ENCODE measurements around the gene MYOD1.

Gene MYOD1

DNA sequence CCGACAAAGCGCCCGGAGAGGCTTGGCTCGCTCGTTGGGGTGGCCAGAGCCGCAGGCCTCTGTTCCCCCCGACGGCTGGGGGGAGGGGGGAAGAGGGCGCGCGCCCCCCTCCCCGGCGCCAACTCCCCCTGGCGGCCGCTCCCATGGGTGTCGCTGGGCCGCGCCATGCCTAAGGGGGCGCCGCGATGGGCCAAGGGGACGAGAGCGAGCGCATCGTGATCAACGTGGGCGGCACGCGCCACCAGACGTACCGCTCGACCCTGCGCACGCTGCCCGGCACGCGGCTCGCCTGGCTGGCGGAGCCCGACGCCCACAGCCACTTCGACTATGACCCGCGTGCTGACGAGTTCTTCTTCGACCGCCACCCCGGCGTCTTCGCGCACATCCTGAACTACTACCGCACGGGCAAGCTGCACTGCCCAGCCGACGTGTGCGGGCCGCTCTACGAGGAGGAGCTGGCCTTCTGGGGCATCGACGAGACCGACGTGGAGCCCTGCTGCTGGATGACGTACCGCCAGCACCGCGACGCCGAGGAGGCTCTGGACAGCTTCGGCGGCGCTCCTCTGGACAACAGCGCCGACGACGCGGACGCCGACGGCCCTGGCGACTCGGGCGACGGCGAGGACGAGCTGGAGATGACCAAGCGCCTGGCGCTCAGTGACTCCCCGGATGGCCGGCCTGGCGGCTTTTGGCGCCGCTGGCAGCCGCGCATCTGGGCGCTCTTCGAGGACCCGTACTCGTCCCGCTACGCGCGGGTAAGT lies 16.6 kb downstream of the MYOD1 start:
- no peak for FAIRE-seq

DNA sequence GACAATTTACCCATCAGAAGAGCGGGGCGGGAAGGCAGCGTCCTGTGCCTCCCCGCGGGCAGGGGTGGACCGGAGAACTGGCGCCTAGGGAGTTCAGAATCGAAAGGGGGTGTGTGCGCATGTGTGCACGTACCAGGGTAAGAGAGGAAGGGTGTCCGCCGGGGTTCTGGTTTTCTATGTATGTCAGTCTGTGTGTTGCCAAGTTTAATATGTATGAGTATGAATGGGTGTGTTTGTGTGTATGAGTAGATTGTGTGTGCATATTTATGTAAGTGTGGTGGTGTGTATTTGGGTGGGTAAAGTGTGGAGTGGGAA lies 17.2 kb downstream of the MYOD1 start:
- no peak for FAIRE-seq

DNA sequence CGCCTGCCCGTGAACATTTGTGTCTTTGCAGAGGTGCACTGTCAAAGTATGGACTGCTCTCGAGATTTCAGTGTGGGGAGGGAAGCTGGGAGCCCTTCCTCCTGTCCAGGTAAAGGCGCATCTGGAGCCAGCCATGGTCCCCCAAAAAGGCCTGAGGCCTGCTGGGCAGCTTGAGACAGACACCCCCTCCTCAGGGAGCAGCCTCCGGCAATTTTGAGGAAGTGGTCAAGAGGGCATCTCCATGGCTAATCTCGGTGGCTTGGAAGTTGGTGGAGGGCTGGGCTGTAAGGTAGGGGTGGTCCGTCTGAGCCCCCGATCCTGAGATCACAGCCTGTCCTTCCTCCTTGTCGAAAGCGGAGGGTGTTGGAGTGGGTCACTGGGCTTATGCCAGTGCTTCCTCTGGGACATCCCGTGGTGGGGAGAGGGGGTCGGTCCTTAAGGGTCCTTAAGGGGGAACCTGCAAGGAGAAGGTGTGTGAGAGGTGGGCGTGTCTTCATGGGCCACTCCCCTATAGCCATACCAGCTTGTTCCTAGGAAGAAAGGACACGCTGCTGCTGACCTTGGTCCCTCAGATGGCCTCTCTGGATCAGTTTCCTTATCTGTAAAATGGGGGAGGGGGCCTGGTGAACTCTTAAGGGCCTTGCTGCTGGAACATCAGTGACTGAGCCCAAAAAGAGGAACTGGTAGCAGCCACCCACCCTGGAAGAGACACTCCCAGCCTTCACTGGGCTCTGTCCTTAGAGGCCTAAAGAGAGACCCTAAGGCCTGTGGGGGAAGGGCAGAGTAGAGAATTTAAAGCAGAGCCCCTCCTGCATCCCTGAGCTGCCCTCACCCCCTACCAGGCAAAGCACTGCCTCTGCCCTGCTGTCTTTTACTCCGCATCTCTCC lies 17.8 kb downstream of the MYOD1 start:
- FAIRE-seq = no peak

DNA sequence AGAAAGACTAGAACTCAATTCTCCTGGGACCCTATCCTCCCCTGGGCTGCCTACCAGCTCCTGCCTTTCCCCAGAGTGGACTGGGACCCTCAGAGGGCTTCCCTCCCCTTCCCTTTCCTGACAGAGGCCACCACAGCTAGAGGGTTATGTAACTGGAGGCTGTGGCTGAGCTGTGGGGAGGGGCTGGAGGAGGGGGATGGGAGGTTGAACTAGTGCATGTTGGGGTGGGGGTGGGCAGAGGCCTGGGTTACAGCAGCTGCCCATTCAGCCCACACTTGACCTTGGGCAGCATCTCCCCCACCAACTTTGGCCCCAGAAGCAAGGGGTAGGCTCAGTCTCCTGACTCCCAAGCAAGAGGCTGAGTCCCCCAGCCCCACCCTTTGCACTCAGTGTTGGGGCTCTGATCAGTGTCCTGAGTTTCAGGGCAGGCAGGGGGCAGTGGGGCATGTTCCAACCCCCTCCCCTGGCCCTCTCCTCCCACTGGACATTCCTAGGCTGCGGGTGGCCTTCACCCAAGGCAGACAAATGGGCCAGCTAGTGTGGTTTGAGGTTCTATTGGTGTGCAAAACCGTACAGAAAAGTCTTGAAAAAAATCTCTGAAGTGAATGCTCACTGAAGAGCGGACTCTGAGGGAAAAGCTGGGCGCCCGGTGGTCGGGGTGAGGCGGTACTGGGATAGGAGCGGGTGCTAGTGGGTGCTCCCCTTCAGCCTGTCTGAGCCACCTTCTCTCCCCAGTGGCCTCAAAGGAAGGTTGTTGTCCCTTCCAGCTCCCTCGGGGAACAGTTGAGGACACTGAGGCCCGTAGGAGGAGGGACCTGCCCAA lies 19.0 kb downstream of the MYOD1 start:
- FAIRE-seq = no peak

DNA sequence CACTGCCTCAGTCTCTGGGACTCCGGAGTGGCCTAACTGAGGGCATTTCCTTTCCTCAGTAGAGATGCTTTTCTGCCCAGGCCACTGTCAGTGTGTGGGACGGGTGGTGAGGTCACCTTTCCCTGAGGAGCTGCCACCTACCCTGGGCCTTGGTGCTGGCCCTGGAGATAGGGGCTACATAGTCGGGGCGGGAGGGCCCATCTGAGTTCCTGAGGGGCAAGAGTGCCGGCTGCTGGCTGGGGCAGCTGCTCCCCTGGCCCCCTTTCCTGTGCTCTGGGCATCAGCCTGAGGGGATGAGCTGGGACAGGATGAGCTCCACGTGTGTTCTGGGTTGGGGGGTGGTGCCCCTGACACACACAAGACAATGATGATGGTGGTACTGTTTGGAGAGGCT lies 20.6 kb downstream of the MYOD1 start:
- FAIRE-seq = no peak

DNA sequence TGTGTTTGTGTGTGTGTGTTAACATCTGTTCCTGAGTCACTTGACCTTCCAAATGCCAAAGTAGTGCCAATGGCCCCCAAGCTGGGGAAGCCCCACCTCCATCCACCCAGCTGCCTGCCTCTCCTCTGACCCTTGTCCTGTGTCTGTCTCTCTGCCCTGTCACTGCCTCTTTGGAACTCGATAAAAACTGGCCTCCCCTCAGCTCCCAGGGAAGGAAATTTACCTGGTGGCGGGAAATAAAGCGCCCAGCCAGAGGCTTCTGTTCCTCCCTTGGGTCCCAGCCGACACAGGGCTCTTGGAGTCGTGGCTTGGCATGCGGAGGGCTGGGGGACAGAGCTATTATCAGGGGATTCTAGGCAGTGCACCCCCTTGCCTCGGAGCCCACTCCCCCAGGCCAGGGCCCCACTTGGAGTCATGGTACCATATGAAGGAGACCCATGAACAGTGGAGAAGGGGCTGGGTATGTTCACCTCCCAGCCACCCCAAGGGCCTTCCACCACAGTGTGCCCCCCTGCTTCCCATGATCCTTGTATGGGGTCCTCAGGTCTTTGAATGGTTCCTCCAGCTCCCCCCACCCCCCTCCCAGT lies 21.4 kb downstream of the MYOD1 start:
- no peak for FAIRE-seq

DNA sequence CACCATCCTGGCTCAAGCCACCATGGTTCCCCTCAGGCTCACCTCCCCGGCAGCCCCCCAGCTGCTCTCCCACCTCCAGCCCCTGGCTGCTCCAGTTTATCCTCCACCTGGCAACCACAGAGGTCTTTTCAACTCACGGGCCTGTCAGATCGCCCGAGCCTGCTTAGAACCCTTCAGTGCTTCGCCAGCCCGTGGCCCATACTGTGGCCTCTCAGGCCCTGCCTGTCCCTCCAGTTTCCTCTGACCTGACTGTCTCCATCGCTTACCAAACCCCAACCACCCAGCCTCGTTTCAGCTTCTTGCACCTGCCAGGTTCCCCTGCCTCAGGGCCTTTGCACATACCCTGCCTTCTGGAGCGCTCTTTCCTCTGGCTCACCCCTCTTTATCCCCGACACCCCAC lies 22.1 kb downstream of the MYOD1 start:
- no peak for FAIRE-seq

DNA sequence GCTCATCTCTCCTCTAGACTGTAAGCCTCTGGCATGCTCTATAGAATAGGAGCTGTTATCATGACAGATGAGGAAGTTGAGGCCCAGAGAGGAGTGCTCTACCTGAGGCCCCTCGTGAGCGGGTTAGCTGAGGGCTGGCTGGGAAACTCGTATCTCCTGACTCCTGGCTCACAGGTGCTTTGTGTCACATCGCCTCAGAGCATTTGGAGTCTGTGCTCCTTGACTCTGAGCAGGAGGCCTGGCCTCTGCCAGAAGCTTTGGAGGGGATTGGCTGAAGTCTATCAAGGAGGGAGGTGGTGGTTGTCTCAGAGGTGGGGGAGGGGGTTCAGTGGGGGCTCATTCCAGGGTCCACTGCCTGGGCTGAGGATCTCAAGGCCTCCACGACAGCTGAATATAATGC lies 22.6 kb downstream of the MYOD1 start:
- FAIRE-seq = no peak

DNA sequence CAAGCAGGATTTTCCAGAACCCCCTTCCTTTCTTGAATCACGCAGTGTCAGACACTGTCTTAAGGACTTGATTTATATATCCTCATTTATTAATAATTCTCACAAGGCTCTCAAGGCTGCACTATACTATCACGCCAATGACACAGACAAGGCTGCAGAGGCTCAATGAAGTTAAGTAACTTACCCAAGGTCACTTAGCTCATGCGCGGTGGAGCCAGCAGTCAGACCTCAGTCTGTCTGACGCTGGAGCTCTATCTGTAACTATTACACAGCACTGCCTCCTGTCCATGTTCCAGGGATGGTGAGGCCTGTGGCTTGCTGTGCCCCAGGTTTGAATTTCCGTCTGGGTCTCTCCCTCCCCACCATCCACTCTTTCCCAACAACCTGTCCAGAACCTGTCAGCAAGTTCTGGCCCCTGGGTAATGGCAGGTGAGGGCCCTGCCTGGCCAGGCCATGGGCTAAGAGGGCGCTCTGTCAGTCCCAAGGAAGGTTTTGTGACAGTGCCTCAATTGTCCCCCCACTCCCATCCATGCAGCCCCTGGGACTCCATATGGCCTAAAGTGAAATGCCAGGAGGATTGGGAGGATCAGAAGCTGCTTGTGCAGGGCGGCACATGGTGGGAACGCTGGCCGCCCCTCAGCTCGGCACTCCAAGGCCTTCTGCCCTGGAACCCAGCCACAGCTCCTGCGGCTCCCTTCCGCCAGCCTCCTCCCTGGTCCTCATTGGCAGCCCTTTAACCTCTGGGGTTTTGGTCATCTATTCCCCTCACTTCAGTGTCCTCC lies 23.8 kb downstream of the MYOD1 start:
- no peak for FAIRE-seq

DNA sequence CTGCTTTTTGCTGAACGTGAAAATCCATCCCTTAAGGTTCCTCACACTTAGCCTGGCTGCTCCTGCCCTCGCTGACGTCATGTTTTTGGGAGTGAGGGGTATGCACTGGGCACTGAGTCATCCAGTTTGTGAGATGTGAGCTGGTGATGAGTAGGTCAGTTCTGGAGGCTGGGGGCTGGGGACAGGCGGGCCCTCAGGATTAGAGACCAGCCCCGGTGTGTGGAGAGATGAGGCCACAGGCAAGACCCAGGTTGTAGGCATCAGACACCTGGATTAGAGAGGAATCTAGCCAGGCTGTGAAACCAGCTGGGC lies 24.4 kb downstream of the MYOD1 start:
- no peak for FAIRE-seq

DNA sequence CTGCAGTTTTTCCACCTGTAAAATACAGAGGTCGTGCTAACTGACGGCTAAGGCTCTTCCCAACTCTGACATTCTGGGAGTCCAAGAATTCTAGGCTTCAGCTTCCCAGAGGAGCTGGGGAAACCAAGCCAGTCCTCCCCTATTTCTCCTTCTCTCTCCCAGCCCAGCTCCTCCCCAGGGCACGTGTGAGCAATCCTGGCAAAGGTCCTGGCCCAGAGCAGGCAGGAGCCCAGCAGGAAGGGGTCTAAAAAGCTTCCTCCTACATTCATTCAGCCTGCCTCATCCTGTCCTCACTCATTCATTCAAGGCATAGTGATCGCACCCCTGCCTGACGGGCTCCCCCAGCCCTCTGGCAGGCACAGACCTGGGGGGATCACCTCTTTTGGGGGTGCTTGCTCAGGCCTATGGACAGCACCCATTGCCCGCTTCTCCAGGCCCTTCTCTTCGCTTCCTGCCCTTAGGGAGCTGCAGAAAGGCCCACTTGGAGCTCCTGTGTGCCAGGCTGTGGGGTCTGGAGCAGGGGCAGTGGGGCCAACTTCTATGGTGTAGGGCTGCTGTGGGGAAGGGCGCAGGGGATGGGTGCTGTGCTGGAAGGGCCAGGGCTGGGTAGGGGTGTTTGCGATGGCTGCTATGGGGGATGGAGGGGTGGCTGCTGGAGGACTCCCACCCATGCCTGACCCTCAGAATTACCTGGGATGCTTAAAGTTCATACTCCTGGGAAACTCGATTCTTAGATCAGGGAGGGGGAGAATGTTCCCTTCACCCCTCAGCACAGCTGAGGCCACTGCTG lies 25.0 kb downstream of the MYOD1 start:
- no peak for FAIRE-seq

DNA sequence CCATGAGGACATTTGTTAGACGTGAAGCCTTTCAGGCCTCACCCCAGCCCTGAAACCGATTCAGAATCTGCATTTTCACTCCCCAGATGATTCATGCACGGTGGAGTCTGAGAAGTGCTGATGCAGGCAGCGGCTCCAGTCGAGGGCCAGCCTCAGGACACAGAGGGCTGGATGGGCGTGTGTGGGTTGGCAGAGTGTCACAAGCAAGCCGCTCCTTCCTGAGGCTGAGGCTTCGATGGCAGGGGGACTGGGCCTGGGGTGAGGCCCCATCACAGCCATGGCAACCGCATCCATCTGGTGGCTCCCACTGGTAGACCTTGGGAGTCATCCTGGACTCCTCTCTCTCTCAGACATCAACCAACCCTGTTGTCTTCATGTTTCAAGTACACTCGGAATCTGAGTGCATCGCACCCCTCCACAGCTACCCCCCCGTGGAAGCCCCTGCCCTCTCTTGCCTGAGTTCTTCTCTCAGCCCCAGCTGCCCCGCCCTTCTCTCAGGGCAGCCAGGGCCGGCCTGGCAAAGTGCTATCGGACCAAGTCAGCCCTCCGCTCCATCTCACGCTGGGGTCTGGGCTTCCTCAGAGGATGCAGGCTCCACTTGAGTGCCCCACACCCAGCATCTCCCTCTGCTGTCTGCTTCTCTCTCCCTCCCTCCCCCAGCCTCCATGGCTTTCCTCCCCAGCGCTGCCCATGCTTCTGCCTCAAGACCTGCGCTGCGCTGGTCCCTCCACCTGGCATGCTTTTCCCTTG lies 25.8 kb downstream of the MYOD1 start:
- no peak for FAIRE-seq

DNA sequence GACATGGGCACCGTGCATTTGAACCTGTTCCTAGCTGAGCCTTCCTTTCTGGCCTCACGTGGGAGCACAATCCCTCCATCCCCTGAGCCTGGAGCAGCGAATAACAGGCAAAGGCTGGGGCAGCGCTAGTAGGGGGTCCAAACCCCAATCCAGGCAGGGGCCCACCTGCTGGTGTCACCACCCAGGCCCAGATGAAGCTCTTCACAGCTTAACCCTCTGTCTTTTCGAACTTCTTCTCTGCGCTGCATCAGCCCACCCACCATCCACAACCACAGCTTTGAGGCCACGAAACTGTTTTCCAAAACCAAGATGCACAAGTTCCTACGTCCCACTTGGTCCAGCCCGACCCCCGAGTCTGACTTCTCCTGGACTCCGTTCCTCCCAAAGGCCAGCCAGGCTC lies 26.7 kb downstream of the MYOD1 start:
- no peak for FAIRE-seq

DNA sequence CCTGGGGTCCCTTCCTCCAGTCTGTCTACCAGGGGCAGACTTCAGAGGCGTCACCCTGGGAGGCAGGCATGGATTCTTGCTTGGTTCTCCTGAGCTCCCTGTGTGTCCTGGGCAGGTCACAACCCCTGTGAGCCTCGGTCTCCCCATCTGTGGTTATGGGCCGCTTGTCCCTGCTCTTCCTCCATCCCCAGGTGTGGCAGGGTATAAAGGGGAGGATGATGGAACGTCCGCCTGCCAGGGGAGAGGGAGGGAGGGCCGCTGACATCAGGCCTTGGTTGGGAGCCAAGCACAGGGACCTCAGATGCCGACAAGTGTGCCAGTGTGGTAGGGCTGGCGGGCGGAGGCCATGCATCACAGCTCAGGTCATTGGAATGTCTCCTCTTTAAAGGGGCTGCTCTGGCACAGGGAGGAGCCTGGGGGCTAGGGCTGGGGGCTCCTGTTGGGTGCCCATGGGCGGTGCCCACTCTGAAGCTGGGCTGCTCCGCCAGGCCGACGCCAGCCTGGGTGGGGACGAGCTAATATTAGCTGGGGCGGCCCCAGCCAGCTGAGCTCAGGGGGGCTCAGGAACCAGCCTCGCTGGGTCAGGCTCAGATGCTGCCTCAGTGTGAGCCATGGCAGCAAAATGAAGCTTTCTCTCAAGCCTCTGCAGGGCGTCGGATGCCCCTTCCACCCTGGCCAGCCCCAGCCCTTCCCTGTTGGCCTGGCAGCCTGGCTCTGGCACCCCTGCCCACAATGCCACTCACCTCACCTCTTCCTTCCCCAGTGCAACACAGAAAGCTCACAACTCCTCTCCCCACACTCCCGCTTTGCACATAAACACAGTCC lies 28.0 kb downstream of the MYOD1 start:
- FAIRE-seq = no peak

DNA sequence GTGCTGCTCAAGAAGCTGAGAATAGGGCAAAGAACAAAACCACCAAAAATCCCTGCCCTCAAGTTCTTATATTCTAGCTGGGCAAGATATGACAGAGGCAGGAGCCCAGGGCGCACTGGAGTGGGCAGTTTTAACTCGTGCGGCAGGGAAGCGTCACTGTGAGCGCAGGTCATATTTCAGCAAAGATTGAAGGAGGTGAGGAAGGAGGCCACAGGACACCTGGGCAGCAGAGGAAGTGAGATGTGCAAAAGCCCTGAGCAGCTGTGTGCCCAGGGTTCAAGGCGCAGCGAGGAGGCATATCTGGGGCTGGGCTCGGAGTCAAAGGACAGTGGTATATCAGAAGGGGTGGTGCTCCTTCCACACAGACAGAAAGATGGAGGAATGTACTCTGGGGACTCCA lies 28.7 kb downstream of the MYOD1 start:
- no peak for FAIRE-seq

DNA sequence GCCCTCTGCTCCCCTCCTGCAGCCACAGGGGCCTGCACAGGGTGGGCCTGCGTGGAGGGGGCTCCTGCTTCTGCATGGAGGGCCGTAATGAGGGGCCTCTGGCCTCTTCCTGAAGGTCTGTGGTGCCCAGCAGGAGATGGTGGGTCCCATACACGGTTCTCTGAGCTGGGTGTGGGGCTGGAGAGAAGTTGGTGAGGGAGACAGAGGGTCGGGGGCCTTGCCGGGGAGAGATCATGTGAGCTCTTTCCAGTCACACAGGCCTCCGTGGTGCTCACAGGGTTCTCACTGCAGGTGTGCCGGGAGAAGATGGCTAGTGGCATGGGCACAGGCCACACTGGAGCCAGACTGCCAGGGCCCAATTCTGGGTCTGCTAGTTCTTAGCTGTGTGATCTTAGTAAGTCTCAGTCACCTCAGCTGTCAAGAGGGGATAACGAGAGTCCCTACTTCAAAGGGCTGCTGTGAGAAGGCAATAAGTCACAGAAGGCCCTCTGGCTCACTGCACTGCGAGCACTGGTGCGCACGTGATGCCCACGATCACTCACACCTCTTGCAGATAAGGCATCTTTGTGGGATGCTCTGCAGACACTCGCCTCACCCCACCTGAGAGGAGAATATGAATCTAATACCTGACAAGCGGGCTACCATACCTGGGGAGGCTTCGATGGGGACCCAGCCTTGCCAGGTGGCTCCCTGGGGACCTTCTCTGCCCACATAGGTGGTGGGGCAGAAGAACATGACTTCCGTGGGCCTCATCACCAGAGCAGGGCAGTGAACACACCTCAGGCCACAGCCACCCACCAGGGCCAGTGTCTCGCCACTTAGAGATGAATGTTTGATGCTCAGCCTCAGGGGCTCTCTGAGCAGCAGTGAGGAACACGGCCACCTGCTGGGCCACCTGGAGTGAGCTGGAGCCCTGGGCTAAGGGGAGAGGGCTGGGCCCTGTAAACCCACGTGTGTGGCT lies 29.7 kb downstream of the MYOD1 start:
- FAIRE-seq = no peak

DNA sequence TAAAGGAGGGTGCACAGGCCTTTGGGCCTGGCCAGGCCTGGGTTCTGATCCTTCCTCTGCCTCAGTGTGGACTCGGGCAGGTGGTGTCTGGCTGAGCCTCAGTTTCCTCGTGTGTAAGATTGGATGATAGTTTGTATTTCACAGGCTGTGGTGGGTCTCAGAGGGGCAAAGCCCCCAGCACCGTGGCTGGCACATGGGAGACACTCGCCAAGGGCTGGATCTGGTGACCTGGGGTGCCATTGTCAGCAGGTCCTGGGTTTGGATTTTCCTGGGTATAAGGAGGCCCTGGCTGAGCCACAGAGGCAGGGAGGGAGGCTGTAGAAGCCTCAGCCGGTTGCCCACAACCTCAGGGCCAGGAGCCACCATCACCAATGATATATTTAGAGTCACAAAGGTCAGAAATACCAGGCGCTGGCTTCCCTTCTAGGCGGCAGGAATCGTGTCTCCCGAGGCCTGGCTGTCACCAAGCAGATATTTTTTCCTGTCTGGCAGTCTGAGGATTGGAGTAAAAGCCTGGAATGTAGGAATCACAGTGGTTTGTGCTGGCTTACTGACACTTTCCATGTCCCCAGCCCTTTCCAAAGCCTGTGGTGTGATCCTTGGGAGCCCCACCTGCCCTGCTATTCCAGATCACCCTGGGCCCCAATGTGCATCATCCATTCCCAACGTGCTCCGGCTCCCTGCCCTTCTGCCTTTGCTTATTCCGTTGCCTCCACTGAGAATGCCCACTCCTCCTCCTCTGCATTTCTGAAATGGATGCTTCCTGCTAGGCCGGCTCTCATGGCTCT lies 30.8 kb downstream of the MYOD1 start:
- FAIRE-seq = no peak

DNA sequence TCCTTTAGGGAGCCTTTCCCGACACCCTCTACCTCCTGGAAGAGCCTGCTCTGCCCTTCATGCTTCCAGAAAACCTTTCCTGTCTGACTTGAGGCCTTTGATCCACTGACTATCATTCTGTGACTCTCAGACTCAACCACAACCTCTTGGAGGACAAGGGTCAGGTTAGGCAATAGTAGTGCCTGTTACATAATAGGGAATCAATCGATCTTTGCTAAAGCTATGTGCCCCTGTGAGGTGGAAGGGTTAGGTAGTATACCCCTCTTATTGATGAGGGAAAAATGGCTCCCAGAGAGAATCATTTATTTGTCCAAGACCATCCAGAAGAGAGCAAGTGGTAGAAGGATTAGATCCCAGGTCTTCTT lies 31.4 kb downstream of the MYOD1 start:
- no peak for FAIRE-seq

All from endometrium (tissue), 2 donors.